HG02678 (cell line): ENCODE results near the gene GATA5.

Source experiments
- ATAC-seq: cut with Tn5 transposase; IDR thresholded peaks from one replicate; pipeline ENCODE4 v1.9.1; 2021; ENCODE audit warnings: mild to moderate bottlenecking, moderate library complexity; ENCODE audit not compliant: unreplicated experiment

The GATA5 gene

DNA sequence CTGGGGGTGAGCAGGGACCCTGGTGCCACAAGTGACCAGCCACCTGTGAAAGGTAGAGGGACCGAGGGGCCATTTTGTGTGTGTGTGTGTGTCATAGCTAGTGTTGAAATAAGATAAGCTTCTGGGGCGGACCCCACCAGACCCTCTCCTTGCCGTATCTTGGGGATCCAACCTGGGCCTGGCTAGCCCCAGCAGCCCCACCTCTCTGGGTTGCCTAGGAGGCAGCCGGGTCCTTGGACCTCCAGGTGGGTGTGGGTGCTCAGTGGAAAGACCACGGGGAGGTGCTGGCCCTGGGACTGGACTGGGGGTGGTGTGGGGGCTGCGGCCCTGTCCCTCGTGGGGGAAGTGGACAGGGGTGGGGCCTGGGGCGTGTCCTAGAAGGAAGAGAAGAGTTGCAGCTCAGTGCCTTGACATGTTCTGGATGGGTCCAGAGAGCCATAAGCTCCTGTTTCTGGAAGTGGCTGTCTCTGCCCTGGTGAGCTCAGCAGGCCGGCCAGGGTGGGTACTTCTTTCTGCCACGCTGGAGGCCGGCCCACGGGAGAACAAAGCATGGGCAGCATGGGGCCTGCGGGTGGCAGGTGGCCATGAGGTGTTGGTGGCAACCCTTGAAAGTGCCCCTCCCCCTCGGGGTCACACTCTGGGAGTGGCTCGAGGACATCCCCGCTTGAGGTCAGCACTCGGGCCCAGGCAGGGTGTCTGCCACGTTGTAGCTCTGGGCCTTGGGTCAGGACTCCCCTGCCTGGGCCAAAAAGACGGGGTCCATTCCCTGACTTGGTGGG is 56.9 kb downstream of the GATA5 start:
- no peak for ATAC-seq

DNA sequence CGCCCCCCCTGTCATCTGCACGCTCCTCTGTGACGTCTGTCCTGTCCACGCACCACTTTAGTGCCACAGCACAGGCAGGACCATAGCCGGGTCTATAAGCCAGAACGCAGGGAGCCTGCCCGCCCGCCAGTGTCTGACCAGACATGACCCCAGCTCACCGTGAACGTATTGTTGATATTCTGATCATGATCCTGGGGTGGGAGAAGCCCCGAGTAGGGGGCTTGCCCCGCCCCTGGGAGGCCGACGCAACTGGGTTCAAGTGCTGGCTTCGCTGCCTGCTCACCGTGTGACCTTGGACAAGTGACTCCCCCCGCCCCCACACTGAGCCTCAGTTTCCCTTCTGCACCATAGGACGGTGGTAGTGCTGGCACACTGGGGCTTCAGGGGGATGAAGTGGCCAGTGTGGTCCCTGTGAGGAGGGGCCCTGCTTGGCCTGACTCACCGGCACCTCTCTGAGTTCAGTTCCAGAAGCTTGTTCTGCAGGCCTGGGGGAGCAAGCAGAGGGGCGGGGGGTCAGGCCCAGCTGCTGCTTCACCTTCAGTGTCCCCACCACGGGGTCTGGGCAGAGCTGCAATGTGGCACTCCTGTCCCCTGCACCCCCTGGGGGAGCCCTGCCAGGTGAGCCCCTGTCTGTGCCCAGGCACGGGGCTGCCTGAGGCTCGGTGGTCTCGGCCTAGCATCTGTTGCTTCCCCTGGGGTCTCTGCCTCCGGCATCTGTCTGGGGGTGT is 57.6 kb downstream of the GATA5 start:
- no peak for ATAC-seq

DNA sequence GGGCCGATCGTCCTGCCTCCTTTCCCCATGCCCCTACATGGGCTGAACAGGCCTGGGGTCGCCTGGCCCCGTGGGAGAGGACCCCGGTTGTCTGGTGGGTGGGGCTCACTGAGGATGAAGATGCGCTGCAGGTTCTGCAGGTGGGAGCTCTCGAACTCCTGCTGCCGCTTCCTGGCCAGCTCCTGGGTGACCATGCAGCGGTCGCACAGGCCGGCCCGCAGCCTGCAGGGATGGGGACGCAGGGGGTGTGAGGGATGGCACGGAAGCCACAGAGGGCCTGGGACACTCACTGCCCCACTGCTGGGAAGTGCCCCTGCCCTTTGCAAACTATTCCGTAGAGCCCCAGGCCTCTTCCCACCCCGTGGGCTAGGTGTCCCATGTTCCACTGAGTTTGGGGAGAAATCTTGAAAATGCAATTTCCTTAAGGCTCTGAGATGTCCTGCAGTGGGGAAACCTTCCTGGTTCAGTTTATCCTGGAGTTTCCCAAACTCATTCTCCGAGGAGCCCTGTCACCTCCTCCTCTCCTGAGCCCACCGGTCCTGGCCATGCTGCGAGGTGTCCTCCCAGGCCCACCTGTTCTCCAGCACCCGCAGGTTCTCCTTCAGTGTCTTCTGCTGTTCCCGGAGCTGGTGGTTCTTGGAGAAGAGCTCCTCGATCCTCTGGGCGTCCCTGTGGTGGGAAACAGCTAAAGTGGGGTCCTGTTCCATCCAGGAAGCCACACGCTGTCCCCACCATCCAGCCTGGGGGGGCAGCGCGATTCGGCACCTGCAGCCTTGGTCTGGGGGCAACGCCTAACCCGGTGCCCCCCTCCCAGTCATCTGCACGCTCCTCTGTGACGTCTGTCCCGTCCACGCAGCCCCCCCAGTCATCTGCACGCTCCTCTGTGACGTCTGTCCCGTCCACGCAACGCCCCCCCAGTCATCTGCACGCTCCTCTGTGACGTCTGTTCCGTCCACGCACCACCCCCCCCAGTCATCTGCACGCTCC is 58.9 kb downstream of the GATA5 start:
- ATAC-seq, result no peak

DNA sequence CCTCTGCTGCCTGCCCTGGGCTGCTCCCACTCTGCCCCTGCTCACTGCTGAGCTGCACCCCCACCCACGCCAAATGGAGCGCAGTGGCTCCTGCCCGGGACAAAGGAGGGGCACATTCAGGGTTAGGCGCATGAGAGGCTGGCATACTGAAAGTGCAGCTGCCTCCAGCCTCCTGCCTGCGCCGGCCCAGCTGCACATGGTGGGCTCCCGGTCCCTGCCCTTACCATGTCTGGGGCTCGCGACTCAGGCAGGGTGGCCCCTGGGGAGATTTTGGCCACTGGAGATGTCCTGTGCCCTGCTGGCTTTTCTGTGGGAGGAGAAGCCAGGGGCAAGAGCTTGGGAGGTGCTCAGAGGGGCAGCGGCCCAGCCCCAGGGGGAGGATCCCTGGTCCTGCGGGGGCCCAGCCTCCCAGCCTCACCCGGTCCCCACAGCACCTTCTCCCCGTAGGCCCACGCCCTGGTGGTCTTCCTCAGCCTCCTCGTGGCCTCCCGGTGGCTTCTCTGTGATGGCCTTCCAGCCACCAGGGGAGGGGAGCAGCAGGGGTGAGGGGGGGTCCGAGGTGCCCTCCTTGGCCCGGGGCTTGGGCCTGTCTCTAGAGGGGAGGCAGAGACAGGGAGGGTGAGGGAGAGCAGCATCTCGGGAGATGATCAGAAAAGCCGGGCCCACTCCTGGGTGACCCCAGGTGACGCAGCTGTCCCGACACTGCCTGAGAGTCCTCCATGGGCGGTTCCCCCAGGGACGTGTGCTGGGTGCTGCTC is 60.3 kb downstream of the GATA5 start:
- ATAC-seq, result no peak

DNA sequence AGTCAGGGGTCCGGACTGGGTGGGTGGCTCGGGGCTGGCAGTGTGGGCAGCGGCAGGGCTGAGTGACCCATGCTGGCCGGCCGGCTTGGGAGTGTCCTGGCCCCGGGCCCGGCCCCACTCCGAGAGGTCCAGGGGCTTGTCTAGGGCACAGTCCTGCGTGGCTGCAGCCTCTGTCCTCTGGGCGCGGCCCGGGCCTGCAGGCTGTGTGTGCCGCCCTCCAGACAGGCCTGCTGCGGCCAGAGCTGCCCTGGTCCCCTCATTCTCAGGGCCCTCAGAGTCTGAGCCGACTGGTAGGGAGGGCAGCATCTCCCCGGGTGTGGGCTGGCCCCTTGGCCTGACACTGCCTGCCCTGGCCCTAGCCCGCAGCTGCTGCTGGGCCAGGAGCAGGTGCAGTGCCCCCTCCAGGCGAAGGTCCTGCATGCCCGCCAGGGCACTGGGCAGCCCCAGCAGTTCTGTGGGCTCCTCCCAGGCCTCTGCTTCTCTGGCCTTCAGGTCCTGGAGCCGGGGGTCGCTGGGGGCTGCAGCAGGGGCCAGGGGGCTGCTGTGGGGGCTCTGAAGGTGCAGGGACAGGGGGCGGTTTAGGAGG is 61.8 kb downstream of the GATA5 start:
- no peak for ATAC-seq
